Neural cell (in vitro differentiated cells): ENCODE results near the gene CACNA1F. TPM values are rescaled to one million over a fixed set of nuclear protein-coding genes. Genes with fewer than 3 reads are reported as not detected.

Experiments used
- H2AFZ ChIP-seq: fragments of 200-600, 300-800 bp; sonication (generic), shearing (Covaris generic); 2 replicates; pipeline ENCODE4 v1.6.0; 2014; ENCODE audit warnings: low read depth, mild to moderate bottlenecking, antibody characterized with exemption, low read length, moderate library complexity
- H3F3A ChIP-seq: fragments of 200-600 bp; shearing (Covaris generic); 2 replicates; pipeline ENCODE4 v1.6.1; 2016; ENCODE audit warnings: mild to moderate bottlenecking, moderate library complexity, mixed read lengths, antibody characterized with exemption, low read length; ENCODE audit not compliant: insufficient read depth, poor library complexity, severe bottlenecking
- H3K27ac ChIP-seq: fragments of 200-600, 300-800 bp; sonication (generic), shearing (Covaris generic); 2 replicates; pipeline ENCODE4 v1.5.1; 2014; ENCODE audit warnings: mild to moderate bottlenecking, low read length, moderate library complexity
- H3K27me3 ChIP-seq: fragments of 300-800, 200-600 bp; sonication (generic), shearing (Covaris generic); 2 replicates; pipeline ENCODE4 v1.6.0; 2014; ENCODE audit warnings: mild to moderate bottlenecking, low read depth, low read length, moderate library complexity; ENCODE audit not compliant: insufficient read depth
- H3K36me3 ChIP-seq: fragments of 300-800, 200-600 bp; sonication (generic), shearing (Covaris generic); 2 replicates; pipeline ENCODE4 v1.5.1; 2014; ENCODE audit warnings: mild to moderate bottlenecking, antibody characterized with exemption, low read length, moderate library complexity; ENCODE audit not compliant: insufficient read depth
- H3K4me2 ChIP-seq: fragments of 300-800, 200-600 bp; sonication (generic), shearing (Covaris generic); 2 replicates; pipeline ENCODE4 v1.6.0; 2014; ENCODE audit warnings: mild to moderate bottlenecking, low read length
- H3K4me3 ChIP-seq: fragments of 300-800, 200-600 bp; sonication (generic), shearing (Covaris generic); 2 replicates; pipeline ENCODE4 v1.5.1; 2014; ENCODE audit warnings: mild to moderate bottlenecking, low read length, moderate library complexity
- H3K79me2 ChIP-seq: fragments of 200-600 bp; shearing (Covaris generic); replicated peaks from 2 replicates; pipeline ENCODE4 v1.6.0; 2014; ENCODE audit warnings: mild to moderate bottlenecking, low read length, moderate library complexity; ENCODE audit not compliant: insufficient read depth
- H3K9ac ChIP-seq: fragments of 300-800, 200-600 bp; sonication (generic), shearing (Covaris generic); 2 replicates; pipeline ENCODE4 v1.6.1; 2016; ENCODE audit warnings: mild to moderate bottlenecking, low read length, mixed read lengths
- H3K9me2 ChIP-seq: fragments of 200-600 bp; shearing (Covaris generic); 2 replicates; pipeline ENCODE4 v1.6.1; 2016; ENCODE audit warnings: mild to moderate bottlenecking, low read length, mixed read lengths; ENCODE audit not compliant: insufficient read depth
- H3K9me3 ChIP-seq: fragments of 200-600, 300-800 bp; sonication (generic), shearing (Covaris generic); 2 replicates; pipeline ENCODE4 v1.6.1; 2016; ENCODE audit warnings: mild to moderate bottlenecking, mixed run types, low read length, moderate library complexity, mixed read lengths
- H4K20me1 ChIP-seq: fragments of 200-600 bp; shearing (Covaris generic); 2 replicates; pipeline ENCODE4 v1.6.1; 2016; ENCODE audit warnings: mild to moderate bottlenecking, mixed run types; ENCODE audit not compliant: insufficient read depth
- CTCF ChIP-seq: fragments of 450-650 bp; IDR thresholded peaks from 2 replicates; pipeline ENCODE4 v1.5.1; 2014; ENCODE audit warnings: antibody characterized with exemption, mild to moderate bottlenecking, moderate library complexity; ENCODE audit not compliant: poor library complexity, severe bottlenecking
- EP300 ChIP-seq: fragments of 450-650 bp; conservative IDR thresholded peaks from 2 replicates; pipeline ENCODE4 v1.6.1; 2014; ENCODE audit warnings: antibody characterized with exemption, mild to moderate bottlenecking, moderate library complexity; ENCODE audit not compliant: poor library complexity, severe bottlenecking
- EZH2 ChIP-seq: fragments of 200-600, 300-800 bp; shearing (Covaris generic), sonication (generic); IDR thresholded peaks from 2 replicates; pipeline ENCODE4 v1.6.1; 2014; ENCODE audit warnings: antibody characterized with exemption, low read length, borderline replicate concordance, mild to moderate bottlenecking; ENCODE audit not compliant: insufficient read depth, poor library complexity, severe bottlenecking
- MXI1 ChIP-seq: fragments of 450-650 bp; conservative IDR thresholded peaks from 2 replicates; pipeline ENCODE4 v1.6.1; 2014; ENCODE audit warnings: antibody characterized with exemption, mild to moderate bottlenecking; ENCODE audit not compliant: poor library complexity, severe bottlenecking
- POLR2AphosphoS5 ChIP-seq: IDR thresholded peaks from 2 replicates; pipeline ENCODE4 v1.6.1; 2012
- RAD21 ChIP-seq: fragments of 450-650 bp; conservative IDR thresholded peaks from 2 replicates; pipeline ENCODE4 v1.6.1; 2014; ENCODE audit warnings: antibody characterized with exemption, mild to moderate bottlenecking, moderate library complexity
- SMC3 ChIP-seq: fragments of 450-650 bp; conservative IDR thresholded peaks from 2 replicates; pipeline ENCODE4 v1.6.1; 2014; ENCODE audit warnings: antibody characterized with exemption, mild to moderate bottlenecking, moderate library complexity; ENCODE audit not compliant: poor library complexity
- TAF1 ChIP-seq: IDR thresholded peaks from 2 replicates; pipeline ENCODE4 v1.6.1; 2012; ENCODE audit warnings: low read depth
- polyA plus RNA-seq: library from polyadenylated mRNA; depleted of rRNA; stranded (reverse); fragments of >200 nt; gene quantifications from 2 replicates; pipeline ENCODE4 v1.2.3, GENCODE V29; 2014
- TF ChIP-seq, protein P1 (sequence below): IDR thresholded peaks from 2 replicates; pipeline ENCODE4 v1.6.1; 2012; ENCODE audit warnings: borderline replicate concordance

Gene CACNA1F
- polyA plus RNA-seq, 1 donor from 2014 or later = not detected

- Histone ChIP-seq H3K9me3 (no peaks in the 10 kb centered on the region), H3K9ac (peak overlapping the region; percentile 70), H4K20me1 (no peaks in the 10 kb centered on the region), H3K27ac (peak overlapping the region; percentile 80), H3F3A (no peaks in the 10 kb centered on the region), H3K27me3 (no peaks in the 10 kb centered on the region), H3K9me2 (no peaks in the 10 kb centered on the region), H3K36me3 (no peaks in the 10 kb centered on the region), H3K4me2 (peak overlapping the region; percentile 30), H3K4me3 (peak overlapping the region; percentile 68), H3K79me2 (no peaks in the 10 kb centered on the region), H2AFZ (no peak overlapping the region)
- TF ChIP-seq RAD21 (no peak), SMC3 (peak; percentile 11), CTCF (no peak), TAF1 (no peak), EP300 (no peak), POLR2AphosphoS5 (no peak), MXI1 (peak; percentile 19), EZH2 (no peak)
- TF ChIP-seq, protein P1, sequence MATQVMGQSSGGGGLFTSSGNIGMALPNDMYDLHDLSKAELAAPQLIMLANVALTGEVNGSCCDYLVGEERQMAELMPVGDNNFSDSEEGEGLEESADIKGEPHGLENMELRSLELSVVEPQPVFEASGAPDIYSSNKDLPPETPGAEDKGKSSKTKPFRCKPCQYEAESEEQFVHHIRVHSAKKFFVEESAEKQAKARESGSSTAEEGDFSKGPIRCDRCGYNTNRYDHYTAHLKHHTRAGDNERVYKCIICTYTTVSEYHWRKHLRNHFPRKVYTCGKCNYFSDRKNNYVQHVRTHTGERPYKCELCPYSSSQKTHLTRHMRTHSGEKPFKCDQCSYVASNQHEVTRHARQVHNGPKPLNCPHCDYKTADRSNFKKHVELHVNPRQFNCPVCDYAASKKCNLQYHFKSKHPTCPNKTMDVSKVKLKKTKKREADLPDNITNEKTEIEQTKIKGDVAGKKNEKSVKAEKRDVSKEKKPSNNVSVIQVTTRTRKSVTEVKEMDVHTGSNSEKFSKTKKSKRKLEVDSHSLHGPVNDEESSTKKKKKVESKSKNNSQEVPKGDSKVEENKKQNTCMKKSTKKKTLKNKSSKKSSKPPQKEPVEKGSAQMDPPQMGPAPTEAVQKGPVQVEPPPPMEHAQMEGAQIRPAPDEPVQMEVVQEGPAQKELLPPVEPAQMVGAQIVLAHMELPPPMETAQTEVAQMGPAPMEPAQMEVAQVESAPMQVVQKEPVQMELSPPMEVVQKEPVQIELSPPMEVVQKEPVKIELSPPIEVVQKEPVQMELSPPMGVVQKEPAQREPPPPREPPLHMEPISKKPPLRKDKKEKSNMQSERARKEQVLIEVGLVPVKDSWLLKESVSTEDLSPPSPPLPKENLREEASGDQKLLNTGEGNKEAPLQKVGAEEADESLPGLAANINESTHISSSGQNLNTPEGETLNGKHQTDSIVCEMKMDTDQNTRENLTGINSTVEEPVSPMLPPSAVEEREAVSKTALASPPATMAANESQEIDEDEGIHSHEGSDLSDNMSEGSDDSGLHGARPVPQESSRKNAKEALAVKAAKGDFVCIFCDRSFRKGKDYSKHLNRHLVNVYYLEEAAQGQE = no peak
Observed at GRCh38 chrX:49191574-49192011, 41.5 kb downstream of the CACNA1F start.

DNA sequence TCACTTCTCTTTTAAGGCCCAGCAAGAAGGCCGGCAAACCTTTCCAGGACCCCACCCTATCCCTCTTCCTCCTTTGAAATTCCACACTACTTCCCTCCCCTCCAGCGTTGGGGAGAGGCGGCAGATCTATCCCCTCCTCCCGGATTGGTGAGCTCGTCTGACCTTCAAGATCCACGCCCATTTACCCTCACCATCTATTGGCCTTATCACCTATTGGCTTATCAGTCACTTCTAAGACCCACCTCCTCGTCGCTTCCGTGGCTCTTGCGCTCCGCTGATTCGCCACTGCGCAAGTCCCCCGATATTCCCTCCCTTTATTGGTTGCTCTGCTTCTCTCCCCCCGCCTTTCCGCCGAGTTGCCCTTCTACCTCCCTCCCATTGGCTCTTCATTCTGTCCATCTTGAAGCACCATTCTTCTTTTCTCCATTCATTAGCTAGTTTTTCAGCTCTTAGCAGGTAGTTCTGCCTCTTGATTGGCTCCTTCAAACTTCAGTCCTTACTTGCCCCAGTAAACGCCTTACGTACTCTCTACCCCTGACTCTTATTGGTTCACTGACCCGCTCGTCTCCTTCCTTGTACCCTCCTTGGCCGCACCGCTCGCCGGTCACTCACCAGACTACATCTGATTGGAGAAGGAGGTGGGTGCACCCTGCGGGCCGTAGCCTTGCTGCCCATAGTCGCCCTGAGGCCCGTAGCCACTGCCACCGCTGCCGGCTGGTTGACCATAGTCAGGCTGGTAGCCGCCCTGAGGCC lies 42.1 kb downstream of the CACNA1F start:
- no peaks in the 10 kb centered on the region for H3K9me3 ChIP-seq
- peak overlapping the region; percentile 30 for H3K4me2 ChIP-seq
- no peak overlapping the region for H2AFZ ChIP-seq
- H3K4me3 ChIP-seq = peak overlapping the region; percentile 68
- no peaks in the 10 kb centered on the region for H3K36me3 ChIP-seq
- H3K9me2 ChIP-seq = no peaks in the 10 kb centered on the region
- no peaks in the 10 kb centered on the region for H4K20me1 ChIP-seq
- no peaks in the 10 kb centered on the region for H3K27me3 ChIP-seq
- H3K27ac ChIP-seq = peak overlapping the region; percentile 80
- no peaks in the 10 kb centered on the region for H3F3A ChIP-seq
- no peaks in the 10 kb centered on the region for H3K79me2 ChIP-seq
- TF ChIP-seq EP300 (no peak), MXI1 (no peak), TAF1 (peak; percentile 26), EZH2 (no peak), CTCF (no peak), POLR2AphosphoS5 (peak; percentile 50), SMC3 (no peak), RAD21 (no peak)
- TF ChIP-seq, protein P1 = no peak
- peak overlapping the region; percentile 70 for H3K9ac ChIP-seq
